ENCODE measurements around the gene PTGES2.

PTGES2 gene

DNA sequence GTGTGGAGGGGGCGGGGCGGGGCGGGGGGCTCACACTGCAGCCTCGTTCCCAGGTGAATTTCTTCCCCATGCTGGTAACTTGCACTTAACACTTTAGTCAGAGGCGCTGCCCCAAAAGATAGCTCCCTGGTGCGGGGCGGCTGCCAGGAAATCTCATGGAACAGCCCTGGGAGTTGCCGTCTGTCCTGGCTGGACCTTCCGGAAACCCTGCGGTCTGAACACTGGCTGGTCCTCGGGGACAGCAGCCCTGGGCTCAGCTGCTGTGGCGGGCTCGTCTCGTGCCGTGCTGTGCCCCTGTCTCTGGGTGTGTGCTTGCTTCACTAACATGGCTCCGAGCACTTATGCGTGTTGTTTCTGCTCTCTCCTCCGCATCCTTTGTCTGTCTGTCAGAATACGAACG, 25.8 kb downstream of the PTGES2 start:
- Histone ChIP-seq H3K4me1 (ENCODE audit: control insufficient read depth, insufficient read depth, low read length, poor library complexity, severe bottlenecking) (peaks cover 34% of the 10 kb centered on the region), H3K4me3 (ENCODE audit: insufficient read depth, low read depth, low read length, poor library complexity, severe bottlenecking) (no peak overlapping the region), H3K27me3 (replicated peaks; ENCODE audit: control insufficient read depth, insufficient read depth, low read length, poor library complexity, severe bottlenecking) (no peaks in the 10 kb centered on the region), H3K9me3 (ENCODE audit: control insufficient read depth, low read length) (no peaks in the 10 kb centered on the region), H3K27ac (ENCODE audit: insufficient read depth, low read length, poor library complexity, severe bottlenecking) (no peak overlapping the region), H3K36me3 (ENCODE audit: control insufficient read depth, insufficient read depth, low read length) (peaks cover 48% of the 10 kb centered on the region)
- DNase-seq, result no peak

DNA sequence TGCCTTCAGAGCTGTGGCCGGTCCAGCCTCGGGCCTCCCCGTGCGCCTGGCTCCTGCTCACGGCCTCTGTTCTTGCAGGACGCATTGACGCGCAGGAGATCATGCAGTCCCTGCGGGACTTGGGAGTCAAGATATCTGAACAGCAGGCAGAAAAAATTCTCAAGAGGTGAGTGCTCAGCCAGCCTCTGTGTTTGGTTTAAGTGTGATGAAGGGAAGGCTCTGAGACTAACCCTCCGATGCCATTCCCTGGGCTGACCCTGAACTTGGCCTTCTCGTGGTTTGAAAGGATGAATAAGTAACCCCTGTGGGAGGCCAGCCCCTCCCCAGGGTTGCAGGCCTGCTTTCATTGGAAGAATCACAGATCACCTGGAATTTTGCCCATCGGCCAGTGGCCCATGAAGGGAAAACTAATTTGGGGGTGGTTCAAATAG, 26.3 kb downstream of the PTGES2 start:
- peaks cover 46% of the 10 kb centered on the region for H3K36me3 ChIP-seq (ENCODE audit: control insufficient read depth, insufficient read depth, low read length)
- no peak overlapping the region for H3K27ac ChIP-seq (ENCODE audit: insufficient read depth, low read length, poor library complexity, severe bottlenecking)
- no peak overlapping the region for H3K4me3 ChIP-seq (ENCODE audit: insufficient read depth, low read depth, low read length, poor library complexity, severe bottlenecking)
- H3K9me3 ChIP-seq (ENCODE audit: control insufficient read depth, low read length), result no peaks in the 10 kb centered on the region
- no peaks in the 10 kb centered on the region for H3K27me3 ChIP-seq (replicated peaks; ENCODE audit: control insufficient read depth, insufficient read depth, low read length, poor library complexity, severe bottlenecking)
- H3K4me1 ChIP-seq (ENCODE audit: control insufficient read depth, insufficient read depth, low read length, poor library complexity, severe bottlenecking), result peaks cover 34% of the 10 kb centered on the region
- no peak for DNase-seq

DNA sequence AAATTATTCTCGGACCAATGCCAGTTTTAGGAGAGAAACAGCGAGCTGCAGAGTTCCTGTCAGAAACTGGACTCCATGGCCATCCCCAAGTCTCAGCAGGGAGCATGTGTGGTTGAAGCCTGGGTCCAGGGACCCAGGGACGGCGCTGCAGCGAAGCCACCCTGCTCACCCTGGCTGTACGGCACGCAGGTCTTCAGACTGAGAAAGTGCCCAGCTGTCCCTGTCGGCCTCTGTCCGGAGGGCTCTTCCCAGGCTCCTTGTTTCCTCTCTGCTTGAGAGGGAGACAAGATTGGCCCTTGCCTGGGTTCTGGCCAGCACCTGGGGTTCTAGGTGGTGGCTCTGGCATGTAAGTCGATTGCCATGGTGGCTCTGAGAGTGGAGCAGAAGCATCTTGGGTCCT, 26.9 kb downstream of the PTGES2 start:
- Histone ChIP-seq H3K27me3 (replicated peaks; ENCODE audit: control insufficient read depth, insufficient read depth, low read length, poor library complexity, severe bottlenecking) (no peaks in the 10 kb centered on the region), H3K9me3 (ENCODE audit: control insufficient read depth, low read length) (no peaks in the 10 kb centered on the region), H3K4me1 (ENCODE audit: control insufficient read depth, insufficient read depth, low read length, poor library complexity, severe bottlenecking) (peaks cover 34% of the 10 kb centered on the region), H3K27ac (ENCODE audit: insufficient read depth, low read length, poor library complexity, severe bottlenecking) (no peak overlapping the region), H3K36me3 (ENCODE audit: control insufficient read depth, insufficient read depth, low read length) (peaks cover 39% of the 10 kb centered on the region), H3K4me3 (ENCODE audit: insufficient read depth, low read depth, low read length, poor library complexity, severe bottlenecking) (no peak overlapping the region)
- DNase-seq, result no peak

DNA sequence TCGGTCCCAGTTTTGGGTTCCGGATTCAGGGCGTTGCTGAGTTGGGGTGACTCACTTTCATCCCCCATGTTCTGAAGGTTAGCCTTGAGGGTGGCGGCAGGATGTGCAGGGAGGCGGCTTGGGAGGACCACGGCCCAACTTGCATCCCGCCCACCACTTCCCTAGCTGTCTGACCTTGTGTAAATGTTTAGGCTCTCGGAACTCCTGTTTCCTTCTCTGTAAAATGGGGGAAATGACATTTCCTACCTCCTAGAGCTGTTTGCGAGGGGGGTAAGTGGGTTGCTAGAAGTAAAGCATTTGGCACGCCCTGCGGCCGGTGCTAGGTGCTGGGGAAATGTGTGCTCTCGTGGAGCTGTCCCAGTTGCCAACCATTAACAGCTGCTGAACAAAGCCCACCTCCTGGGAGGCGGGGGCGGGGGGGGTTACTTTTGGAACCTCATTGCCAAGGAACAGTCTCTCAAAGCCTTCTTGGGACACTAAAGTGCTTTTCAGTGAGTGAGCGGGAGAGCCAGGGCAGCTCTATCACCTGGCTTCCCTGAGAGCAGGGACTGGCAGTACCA, 27.5 kb downstream of the PTGES2 start:
- no peaks in the 10 kb centered on the region for H3K9me3 ChIP-seq (ENCODE audit: control insufficient read depth, low read length)
- peaks cover 34% of the 10 kb centered on the region for H3K4me1 ChIP-seq (ENCODE audit: control insufficient read depth, insufficient read depth, low read length, poor library complexity, severe bottlenecking)
- no peaks in the 10 kb centered on the region for H3K27me3 ChIP-seq (replicated peaks; ENCODE audit: control insufficient read depth, insufficient read depth, low read length, poor library complexity, severe bottlenecking)
- H3K4me3 ChIP-seq (ENCODE audit: insufficient read depth, low read depth, low read length, poor library complexity, severe bottlenecking), result no peak overlapping the region
- H3K36me3 ChIP-seq (ENCODE audit: control insufficient read depth, insufficient read depth, low read length), result peaks cover 40% of the 10 kb centered on the region
- H3K27ac ChIP-seq (ENCODE audit: insufficient read depth, low read length, poor library complexity, severe bottlenecking), result no peak overlapping the region
- no peak for DNase-seq

DNA sequence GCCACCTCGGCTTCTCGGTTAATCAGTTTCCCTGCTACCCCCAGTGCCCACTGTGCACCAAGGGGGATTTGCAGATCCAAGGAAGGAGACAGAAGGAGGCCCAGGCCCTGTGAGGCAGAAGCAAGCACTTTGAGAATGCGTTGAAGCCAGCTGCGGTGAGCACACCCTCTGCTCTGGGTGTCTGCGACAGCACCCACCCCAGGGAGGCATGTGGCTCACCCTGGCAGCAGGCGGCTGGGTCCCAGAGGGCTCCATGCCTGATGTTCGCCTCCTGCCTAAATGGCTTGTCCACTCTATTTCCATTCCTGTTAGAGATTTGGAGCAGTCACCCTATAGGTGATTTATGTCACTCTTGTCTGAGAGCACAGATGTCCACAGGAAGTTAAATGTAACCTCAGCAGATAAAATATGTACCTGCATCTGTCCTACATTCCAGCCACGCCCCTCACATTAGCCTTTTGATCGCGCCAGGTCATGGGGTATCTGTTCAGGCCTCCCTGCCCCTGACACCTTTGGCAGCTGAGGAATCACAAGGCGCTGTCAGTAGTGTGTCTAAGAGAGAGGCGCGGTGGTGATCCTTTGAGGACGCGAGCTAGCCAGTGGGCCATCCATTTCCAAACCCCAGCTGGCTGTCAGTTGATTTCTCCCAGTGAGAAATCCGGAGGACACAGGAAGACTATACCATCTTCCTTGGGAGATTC, 28.1 kb downstream of the PTGES2 start:
- peak overlapping the region; percentile 3 for H3K27ac ChIP-seq (ENCODE audit: insufficient read depth, low read length, poor library complexity, severe bottlenecking)
- H3K4me1 ChIP-seq (ENCODE audit: control insufficient read depth, insufficient read depth, low read length, poor library complexity, severe bottlenecking), result peaks cover 39% of the 10 kb centered on the region
- no peak overlapping the region for H3K4me3 ChIP-seq (ENCODE audit: insufficient read depth, low read depth, low read length, poor library complexity, severe bottlenecking)
- DNase-seq, result no peak
- peaks cover 38% of the 10 kb centered on the region for H3K36me3 ChIP-seq (ENCODE audit: control insufficient read depth, insufficient read depth, low read length)
- no peaks in the 10 kb centered on the region for H3K9me3 ChIP-seq (ENCODE audit: control insufficient read depth, low read length)
- no peaks in the 10 kb centered on the region for H3K27me3 ChIP-seq (replicated peaks; ENCODE audit: control insufficient read depth, insufficient read depth, low read length, poor library complexity, severe bottlenecking)

DNA sequence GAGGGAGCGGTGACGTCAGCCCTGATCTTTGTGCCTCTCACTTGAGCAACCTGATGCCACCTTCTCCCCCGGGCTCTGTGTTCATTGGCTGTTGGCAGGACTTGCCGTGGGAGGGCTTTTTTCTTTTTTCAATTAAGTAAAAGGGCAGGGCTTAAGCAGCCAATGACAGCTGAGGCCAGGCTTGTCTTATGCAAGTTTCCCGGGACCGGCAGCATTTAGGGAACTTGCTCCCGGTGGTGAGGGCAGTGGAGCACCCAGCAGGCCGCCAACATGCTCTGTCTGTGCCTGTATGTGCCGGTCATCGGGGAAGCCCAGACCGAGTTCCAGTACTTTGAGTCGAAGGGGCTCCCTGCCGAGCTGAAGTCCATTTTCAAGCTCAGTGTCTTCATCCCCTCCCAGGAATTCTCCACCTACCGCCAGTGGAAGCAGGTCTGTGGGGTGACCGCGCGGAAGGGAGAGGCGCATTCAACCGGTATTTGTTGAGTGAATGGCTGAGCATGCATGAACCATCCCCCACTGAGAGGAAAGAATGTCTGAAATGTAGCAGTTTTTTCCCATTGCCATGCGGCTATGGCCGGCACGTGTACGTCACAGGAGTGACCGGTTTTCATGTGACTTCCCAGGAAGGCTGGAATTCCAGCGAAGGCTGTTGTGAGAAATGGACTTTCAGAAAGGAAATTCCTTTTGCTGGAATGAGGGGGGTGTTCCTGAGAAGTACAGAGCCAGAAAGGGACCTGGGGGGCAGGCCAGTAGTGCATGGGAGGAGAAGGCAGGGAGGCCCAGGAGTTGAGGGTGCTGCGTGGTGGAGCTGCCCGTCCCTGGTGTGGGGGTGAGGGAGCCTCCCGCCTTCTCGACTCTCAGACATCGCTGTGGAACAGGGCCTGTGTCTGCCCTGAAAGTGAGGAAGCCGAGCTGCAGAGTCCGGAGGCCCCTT, 29.0 kb downstream of the PTGES2 start:
- H3K36me3 ChIP-seq (ENCODE audit: control insufficient read depth, insufficient read depth, low read length), result peaks cover 31% of the 10 kb centered on the region
- no peak overlapping the region for H3K4me3 ChIP-seq (ENCODE audit: insufficient read depth, low read depth, low read length, poor library complexity, severe bottlenecking)
- peak; percentile 20 to 27 (median 23) for DNase-seq
- H3K4me1 ChIP-seq (ENCODE audit: control insufficient read depth, insufficient read depth, low read length, poor library complexity, severe bottlenecking), result peaks cover 46% of the 10 kb centered on the region
- H3K9me3 ChIP-seq (ENCODE audit: control insufficient read depth, low read length), result no peaks in the 10 kb centered on the region
- peak overlapping the region; percentile 3 for H3K27ac ChIP-seq (ENCODE audit: insufficient read depth, low read length, poor library complexity, severe bottlenecking)
- no peaks in the 10 kb centered on the region for H3K27me3 ChIP-seq (replicated peaks; ENCODE audit: control insufficient read depth, insufficient read depth, low read length, poor library complexity, severe bottlenecking)

DNA sequence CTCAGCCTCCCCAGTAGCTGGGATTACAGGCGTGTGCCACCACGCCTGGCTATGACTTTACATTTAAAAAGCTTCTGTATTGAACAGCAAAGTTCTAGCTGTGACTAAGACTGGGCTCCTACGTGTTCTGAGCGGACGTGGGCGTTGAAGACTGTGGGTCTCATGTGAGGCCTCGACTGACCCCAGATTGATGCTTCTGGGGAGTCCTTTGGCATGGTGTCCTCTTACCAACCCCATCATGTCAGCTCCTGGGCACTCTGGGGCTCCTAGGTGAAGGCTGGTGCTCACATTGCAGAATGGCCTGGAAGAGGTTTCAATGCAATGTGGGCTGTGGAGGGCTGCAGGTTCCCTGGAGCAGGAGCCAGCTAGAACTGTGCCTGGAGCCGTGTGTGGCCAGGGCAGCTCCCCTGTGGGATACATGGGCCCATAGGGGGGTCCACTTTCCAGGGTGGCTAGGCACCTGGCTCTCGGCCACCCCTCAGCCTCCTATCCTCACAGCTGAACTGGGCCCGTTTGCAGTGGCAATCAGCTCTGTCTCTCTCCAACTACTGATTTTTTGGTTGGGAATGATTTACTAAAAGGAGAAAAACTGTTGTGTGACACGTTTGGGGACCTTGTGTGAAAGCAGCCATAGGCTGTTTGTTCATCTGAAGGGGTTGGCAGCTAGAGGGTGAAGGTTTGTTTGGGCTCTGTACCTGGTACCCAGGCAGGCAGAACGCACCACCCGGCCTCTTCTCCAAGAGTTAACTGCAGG, 29.8 kb downstream of the PTGES2 start:
- Histone ChIP-seq H3K4me1 (ENCODE audit: control insufficient read depth, insufficient read depth, low read length, poor library complexity, severe bottlenecking) (peaks cover 49% of the 10 kb centered on the region), H3K9me3 (ENCODE audit: control insufficient read depth, low read length) (no peaks in the 10 kb centered on the region), H3K27ac (ENCODE audit: insufficient read depth, low read length, poor library complexity, severe bottlenecking) (no peak overlapping the region), H3K27me3 (replicated peaks; ENCODE audit: control insufficient read depth, insufficient read depth, low read length, poor library complexity, severe bottlenecking) (no peaks in the 10 kb centered on the region), H3K36me3 (ENCODE audit: control insufficient read depth, insufficient read depth, low read length) (peaks cover 24% of the 10 kb centered on the region), H3K4me3 (ENCODE audit: insufficient read depth, low read depth, low read length, poor library complexity, severe bottlenecking) (no peak overlapping the region)
- DNase-seq, result no peak

DNA sequence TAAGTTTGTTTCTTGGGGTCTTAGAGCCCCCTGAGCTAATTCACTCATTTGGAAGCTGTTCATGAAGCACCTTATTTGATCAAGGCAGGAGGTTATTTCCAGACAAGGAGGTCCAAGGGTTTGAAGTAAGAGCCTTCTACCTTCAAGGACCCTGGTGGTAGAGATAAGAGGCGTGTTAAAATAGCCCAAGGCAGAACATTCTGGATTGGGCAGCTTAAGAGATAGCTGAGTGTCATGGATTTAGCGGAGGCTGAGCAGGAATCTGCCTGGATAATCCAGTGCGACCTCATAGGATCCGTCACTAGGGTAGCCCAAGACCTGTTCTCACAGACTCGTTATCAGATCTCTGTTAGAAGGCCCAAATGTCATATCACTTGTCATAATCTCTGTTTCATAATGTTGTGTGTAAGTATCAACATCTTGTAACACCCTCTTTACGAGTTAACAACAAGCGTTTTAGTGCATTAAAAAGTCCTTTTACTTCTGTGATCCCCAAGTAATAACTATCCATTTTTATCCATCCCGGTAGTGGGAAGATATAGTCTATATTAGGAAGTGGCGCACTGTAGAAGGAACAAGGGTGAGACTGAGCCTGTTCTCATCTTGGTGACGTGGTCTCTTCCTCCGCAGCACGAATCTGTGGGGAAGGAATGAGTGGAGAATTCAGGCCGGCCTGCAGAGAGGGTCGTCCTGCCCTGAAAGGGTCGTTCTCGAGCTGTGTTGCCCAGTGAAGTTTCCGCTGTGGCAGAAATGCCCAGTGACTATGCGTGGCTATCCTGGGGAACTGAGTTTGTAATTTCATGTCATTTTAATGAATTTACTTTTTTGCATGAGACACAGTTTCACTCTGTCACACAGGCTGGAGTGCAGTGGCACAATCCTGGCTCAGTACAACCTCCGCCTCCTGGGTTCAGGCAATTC, 30.7 kb downstream of the PTGES2 start:
- Histone ChIP-seq H3K27me3 (replicated peaks; ENCODE audit: control insufficient read depth, insufficient read depth, low read length, poor library complexity, severe bottlenecking) (no peaks in the 10 kb centered on the region), H3K36me3 (ENCODE audit: control insufficient read depth, insufficient read depth, low read length) (peaks cover 18% of the 10 kb centered on the region), H3K4me3 (ENCODE audit: insufficient read depth, low read depth, low read length, poor library complexity, severe bottlenecking) (no peak overlapping the region), H3K4me1 (ENCODE audit: control insufficient read depth, insufficient read depth, low read length, poor library complexity, severe bottlenecking) (peaks cover 49% of the 10 kb centered on the region), H3K27ac (ENCODE audit: insufficient read depth, low read length, poor library complexity, severe bottlenecking) (no peak overlapping the region), H3K9me3 (ENCODE audit: control insufficient read depth, low read length) (no peaks in the 10 kb centered on the region)
- DNase-seq, result no peak

DNA sequence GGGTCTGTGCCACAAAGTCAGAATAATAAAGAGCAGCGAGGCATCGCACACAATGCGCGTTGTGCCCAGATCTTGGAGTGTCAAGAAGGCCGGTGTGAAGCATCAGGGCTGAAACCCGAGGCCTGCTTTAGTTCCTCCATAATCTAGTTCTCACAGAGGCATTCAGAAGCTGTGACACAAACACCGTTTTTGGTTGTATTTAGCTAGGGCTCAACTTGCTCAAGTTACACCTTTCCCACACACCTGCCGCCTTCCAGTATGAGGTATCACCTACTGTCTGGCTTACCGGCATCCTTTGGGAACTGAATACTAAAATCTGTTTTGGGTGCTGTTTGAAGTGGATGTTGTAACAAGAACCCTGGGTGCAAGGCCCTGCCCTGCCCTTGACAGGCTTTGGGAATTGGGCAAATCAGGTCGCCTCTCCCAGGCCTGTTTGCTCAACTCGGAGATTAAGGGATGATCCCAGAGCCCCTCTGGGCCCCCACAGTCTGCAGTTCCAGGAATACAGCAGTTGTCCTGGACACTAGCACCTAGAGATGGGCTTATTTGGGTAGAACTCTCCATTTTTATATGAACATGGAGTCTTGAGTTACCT, 32.5 kb downstream of the PTGES2 start:
- H3K4me3 ChIP-seq (ENCODE audit: insufficient read depth, low read depth, low read length, poor library complexity, severe bottlenecking), result no peak overlapping the region
- H3K27ac ChIP-seq (ENCODE audit: insufficient read depth, low read length, poor library complexity, severe bottlenecking), result peak overlapping the region; percentile 58
- peaks cover 56% of the 10 kb centered on the region for H3K4me1 ChIP-seq (ENCODE audit: control insufficient read depth, insufficient read depth, low read length, poor library complexity, severe bottlenecking)

More for the DNA sequence above, 32.5 kb downstream of the PTGES2 start:
- H3K27me3 ChIP-seq (replicated peaks; ENCODE audit: control insufficient read depth, insufficient read depth, low read length, poor library complexity, severe bottlenecking), result no peaks in the 10 kb centered on the region
- H3K9me3 ChIP-seq (ENCODE audit: control insufficient read depth, low read length), result no peaks in the 10 kb centered on the region
- H3K36me3 ChIP-seq (ENCODE audit: control insufficient read depth, insufficient read depth, low read length), result peaks cover 14% of the 10 kb centered on the region
- no peak for DNase-seq
